GM18526 (cell line): ENCODE measurements around the gene TRERF1.

Experiments used
- POLR2A ChIP-seq: IDR thresholded peaks from 3 replicates; pipeline ENCODE4 v1.6.1; 2011; ENCODE audit not compliant: insufficient read length; ENCODE audit errors: extremely low read depth

The TRERF1 gene

DNA sequence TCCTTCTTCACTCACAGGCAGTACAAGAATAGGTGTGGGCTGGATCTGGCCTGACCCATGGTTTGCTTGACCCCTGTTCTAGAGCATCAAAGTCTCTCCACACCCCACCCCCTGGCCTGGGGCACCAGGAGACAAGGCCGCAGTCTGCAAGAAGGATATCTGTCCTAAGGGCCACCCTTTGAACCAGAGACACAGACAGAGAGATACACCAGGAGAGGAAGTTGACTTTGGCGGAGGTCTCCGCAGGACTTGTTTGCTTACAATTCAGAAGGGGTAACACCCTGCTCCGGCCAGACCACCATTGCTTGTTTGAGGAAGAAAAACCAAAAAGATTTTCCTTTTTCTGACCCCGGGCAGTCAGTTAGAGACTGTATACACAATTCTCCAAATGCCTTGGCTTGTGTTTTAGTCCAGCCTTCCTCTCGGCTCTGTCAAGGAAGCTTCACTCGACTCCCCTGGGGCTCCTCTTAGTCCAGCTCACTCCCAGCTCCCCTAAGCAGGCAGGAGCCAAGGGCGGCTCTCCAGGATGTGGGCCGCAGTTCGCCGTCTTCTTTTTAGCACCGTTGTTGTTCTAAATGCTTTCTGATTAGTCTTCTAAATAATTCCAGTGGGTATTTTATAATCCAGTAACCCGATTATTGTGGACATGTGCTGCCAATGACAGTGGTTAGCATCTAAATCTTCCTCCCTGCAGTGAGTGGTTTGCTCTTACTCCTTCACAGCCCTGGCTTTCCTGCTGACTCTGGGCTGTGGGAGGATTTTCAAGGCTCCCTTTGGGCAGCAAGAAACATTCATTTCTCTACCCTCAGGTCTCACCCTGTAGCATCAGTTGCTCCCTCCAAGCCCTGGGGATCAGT, 175.5 kb downstream of the TRERF1 start:
- TF ChIP-seq POLR2A = no peak

DNA sequence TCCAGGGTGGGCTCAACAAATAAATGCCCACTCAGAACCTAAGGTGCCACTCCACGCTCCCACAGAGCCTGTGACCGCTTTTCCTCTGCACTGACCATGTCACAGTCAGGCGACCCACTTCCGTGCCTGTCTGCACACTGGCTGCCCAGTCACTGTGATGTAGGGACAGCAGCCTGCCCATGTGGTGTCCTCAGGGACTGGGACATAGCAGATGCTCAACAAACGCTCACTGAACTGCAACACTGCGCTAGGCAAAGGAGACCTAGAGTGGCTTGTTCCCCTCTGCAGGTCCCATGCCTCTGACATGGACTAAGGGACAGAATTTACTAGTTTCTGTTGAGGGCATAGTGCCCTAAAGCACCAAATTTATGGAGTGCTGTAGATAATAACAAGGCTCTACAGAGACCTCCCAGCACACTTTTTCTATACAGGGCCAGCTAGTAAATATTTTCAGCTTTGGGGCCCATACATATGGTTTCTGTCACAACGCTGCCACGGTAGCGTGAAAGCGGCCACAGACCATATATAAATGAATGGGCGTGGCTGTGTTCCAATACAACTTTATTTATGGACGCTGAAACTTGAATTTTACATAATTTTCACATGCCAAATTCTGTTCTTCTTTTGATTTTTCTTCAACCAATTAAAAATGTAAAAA, 176.2 kb downstream of the TRERF1 start:
- TF ChIP-seq POLR2A = no peak

DNA sequence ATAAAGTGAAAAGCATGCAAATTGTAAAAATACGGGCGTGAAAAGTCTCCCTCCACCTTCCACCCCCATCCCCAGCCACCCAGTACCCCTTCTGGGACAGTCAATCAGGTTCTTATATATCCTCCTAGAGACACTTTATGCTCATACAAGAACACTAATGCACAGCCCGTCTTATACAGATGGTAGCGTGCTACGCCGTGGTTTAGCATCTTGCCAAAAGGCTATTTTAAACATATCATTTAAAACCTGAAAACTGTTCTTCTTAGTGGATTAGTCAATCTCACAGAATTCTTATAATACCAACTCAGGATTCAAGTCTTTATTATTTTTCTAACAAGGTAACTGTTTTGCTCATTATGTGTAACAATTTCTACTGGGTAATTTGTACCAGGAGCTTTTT, 176.8 kb downstream of the TRERF1 start:
- TF ChIP-seq POLR2A = no peak

DNA sequence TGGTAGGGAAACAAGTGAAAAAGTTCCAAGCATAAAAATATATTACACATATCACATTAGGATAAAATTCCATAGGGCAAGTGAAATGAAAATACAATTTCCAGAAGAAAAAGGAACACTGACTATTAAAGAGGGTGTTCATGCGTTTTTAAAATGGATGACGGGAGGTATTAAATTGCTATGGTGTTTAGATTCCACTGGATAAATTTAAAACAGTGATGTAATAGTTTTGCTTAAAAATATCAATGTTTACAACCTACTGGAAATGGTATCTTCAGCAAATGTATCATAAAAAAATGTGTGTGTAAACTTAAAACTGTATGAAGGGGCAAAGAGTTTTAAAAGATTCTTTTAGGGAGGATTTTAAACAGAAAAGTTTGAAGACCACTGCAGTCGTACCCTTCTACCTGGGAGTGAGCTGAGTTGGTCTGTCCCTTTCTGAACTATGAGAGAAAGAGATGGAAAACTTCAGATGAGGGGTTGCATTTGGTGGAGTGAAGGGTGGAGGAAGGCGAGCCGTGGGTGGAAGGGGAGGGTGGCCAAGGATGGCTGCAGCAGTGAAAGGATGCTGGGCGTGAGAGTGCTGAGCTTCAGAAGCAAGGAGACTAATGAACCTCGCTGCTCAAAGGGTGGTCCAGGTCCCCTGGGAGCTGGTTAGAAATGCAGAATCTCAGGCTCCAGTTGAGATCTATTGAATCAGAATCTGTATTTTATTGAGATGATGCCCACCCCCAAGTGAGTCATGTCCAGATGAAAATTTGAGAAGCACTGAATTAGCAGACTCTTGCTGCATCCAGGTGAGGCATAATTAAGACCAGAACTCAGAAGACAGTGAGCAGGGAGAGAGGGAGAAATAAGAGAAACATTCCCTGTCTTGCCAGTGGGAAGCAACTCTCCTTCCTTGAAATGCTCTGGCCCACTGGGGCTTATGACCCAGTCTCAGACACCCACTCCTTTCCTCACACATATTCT, 179.6 kb downstream of the TRERF1 start:
- TF ChIP-seq POLR2A = no peak

DNA sequence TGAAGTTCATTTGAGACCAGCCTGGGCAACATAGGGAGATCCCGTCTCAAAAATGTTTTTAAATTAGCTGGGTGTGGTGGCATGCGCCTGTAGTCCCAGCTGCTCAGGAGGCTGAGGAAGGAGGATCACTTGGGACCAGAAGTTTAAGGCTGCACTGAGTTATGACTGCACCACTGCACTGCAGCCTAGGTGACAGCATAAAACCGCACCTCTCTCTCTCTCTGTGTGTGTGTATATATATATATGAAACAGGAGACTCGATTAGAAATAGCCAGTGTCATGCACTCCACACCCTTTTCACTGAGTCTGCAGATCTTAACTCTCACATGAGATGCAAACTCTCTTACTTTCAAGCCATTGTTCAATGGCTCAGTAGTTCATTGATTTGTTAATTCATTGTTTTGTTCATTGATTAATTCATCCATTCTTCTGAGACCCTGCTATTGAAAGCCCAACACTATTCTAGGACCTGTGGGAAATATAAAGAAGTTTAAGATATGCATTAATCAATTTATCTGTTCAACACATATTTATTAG, 181.7 kb downstream of the TRERF1 start:
- TF ChIP-seq POLR2A = no peak

DNA sequence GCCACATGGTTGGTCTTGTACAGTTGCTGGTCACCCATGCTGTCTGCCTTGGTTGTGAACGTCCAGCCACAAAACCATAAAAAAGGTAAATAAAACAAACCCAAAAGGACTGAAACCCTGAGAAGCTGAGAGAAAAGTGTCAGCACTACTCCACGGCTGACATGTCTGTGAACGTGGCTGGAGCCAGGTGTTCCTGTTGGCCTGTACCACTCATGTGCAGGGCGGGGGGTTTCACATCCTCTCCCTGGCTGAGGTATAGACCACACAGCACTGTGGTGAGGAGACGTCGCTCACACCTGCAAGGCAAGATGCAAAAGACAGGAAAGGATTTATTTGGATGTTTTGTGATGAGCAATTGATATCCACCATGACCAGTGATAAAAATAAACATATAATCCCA, 182.2 kb downstream of the TRERF1 start:
- no peak for TF ChIP-seq POLR2A

DNA sequence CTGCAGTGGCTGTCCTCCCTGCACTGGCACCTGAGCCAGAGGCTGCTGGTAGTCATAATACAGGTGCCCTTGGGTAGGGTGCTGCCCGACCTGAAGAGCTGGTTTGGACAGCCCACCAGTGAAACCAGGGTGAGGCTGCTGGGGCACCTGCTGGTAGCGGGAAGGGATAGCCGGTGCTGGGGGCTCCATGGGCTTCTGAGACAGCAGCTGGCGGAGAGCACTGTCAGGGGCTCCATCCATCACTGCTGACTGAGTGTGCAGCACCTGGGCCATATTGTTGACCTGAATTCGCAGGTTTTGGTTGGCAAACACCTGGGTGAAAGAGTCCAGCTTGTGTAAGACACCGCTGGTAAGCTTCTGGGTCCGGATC, 182.9 kb downstream of the TRERF1 start:
- no peak for TF ChIP-seq POLR2A

DNA sequence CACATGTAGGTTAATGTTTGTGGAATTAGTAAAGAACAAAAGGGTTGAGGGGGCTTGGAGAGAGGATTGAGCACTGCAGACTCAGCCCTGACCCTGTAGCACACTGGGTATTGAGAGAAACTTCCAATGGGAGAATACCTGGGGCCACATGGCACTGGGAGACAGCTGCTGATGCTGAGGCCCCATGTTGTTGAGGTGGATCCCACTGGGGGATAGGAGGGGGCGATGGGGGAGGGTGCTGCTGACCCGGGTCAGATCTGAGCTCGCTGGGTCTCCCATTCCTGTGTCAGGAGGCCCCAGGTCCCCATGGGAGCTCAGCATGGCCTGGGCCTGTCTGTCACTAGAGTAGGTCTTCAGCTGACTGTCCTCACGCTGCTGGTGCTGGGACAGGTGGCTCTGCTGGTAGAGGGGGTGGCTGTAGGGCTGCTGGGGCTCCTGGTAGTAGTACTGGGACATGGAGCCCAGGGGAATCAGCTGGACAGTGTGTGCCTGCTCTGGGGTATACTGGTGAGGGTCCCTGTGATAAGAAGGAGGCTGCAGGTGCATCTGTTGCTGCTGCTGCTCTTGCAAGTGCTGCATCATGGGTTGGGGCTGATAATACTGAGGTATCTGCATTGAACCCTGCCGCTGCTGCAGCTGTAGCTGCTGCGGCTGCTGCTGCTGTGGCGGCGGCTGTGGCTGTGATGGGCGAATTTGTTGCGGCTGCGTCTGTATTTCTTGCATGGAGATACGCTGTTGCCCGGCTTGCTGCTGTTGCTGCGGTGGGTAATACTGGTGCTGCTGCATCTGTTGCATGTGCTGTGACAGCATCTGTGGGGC, 183.5 kb downstream of the TRERF1 start:
- TF ChIP-seq POLR2A = no peak

DNA sequence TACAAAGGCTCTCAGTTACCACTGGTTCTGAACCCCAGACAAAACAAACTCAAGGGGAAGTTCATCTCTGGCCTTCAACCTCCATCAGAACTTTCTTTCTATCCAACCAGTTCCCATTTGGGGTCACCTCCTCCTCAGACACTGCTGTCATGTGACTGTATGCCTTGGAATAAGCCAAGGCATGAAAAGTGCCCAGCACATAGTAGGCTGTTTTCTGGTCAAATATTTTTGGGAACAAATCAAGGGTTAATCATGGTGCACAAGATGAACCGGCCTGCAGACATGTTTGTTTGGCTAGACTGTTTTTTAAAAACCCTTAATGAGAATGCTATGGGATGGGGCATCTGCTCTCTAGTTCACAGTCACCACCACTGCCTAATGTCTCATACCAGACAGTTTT, 185.2 kb downstream of the TRERF1 start:
- TF ChIP-seq POLR2A = no peak

DNA sequence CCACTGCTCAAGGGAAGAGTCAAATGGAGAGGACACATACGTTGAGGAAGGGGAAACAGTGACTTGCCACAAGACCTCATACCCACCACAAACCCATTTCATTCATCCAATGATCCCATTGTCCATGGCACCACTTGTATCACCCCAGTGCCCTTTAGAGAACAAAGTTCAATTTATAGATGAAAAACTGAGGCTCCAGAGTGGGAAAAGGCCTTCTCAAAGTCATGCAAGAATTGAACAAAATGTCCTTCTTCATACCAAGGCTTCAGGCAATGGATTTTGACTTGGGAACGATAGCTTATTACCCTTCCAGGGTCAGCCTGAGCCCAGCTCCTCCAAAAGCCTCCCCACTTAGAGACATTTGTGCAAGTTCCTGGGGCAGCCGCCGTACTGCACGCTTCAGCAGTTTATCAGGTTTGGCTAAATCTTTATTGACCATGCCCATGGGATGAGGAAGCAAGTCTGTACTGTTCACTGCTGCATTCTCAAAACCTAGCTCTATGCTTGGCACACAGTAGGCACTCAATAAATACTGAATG, 186.8 kb downstream of the TRERF1 start:
- TF ChIP-seq POLR2A = no peak

DNA sequence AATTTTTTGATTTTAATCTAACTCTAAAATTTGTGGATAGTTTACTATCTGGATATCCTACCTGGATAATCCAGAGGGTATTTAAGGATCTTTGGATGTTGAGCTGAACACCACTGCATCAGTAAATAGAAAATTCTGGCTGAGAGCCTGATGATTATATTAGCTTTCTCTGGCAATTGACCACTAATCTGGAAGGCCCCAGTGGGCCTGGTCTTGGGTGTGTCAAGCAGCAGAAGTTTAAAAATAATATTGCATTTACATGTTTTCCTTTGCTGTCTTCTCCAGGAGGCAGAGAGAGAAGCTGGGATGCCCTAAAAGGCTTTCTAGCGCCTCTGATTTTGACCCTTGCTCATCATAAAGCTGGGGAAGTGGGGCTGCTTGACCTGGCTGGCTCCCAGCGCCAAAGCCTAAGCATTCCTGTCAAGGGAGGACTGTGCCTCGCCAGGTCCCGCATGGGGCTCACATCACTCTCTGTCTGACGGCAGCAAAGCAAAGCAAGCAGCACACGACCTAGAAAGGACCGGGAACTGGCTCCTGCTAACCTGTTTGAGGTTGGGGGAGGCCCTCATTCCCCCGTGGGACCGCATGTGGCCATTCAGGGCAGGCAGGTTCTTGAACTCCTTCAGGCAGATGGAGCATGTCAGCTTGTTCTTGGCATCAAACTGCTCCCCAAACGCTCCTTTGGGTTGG, 187.4 kb downstream of the TRERF1 start:
- no peak for TF ChIP-seq POLR2A

DNA sequence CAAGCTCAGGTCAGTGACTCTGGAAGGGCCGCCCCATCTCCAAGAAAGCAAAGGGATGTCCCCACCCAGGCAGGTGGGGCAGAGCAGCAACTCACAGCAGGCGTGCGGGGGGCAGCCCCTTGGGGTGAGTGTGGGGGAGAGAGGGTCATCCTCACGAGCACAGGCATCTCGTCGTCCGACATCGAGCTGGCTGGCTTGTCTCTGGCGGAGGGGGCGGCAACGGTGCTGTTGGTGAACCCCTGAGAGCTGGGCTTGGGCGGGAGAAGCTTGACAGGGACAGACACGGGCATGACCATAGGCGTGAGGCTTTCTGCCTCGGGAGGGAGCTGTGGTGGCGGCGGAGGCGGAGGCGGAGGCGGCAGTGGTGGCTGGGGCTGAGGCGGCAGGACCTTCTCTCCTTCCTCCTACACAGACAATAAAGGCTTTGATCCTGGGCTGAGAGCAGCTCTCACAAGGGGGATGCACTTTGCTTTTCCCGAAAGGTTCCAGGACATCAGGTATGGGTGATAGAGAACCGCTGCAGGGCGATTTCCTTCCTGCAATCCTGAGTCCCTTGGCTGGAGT, 188.5 kb downstream of the TRERF1 start:
- no peak for TF ChIP-seq POLR2A

DNA sequence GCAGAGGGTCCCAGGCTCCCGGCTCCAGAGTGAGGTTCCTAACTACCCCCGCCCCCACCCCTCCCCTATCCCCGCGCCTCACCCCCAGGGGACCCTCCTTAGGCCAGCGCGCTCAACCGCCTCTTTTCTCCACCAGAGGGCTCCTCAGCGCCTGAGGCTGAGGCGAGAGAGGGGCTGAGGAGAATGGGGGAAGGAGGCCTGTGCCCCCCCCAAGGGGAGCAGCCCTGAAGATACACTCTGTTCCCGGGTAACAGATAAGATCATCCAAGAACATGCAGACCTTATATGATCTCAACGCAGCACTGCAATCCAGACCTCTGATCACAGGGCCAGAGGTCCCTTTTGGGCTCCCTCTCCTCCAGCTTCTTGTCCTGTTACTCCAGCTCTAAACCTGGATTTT, 190.8 kb downstream of the TRERF1 start:
- no peak for TF ChIP-seq POLR2A

DNA sequence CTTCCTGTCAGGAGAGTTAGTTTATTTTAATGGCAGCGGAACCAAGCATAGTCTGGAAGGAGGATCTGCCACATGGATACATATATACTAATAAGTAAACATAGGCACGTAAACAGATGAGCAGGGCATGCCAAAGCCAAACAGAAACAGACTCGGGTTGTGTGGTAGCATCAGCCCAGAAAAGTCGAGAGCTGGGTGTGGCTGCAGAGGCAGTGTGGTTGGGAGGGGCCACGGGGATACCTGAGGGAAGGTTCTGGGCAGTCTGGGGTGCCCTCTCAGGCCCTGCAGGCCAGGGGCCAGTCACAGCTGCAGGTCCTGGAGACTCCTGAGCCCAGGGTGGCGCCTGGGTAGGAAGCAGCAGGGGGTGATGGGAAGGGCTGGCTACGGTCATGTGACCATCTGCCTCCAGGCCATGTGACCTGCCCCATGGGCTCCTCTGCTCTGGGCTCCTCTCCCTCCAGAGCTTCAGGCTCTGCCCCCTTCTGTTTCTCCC, 191.3 kb downstream of the TRERF1 start:
- no peak for TF ChIP-seq POLR2A
